Measurements from ENCODE around the gene TMEM247.

The TMEM247 gene

DNA sequence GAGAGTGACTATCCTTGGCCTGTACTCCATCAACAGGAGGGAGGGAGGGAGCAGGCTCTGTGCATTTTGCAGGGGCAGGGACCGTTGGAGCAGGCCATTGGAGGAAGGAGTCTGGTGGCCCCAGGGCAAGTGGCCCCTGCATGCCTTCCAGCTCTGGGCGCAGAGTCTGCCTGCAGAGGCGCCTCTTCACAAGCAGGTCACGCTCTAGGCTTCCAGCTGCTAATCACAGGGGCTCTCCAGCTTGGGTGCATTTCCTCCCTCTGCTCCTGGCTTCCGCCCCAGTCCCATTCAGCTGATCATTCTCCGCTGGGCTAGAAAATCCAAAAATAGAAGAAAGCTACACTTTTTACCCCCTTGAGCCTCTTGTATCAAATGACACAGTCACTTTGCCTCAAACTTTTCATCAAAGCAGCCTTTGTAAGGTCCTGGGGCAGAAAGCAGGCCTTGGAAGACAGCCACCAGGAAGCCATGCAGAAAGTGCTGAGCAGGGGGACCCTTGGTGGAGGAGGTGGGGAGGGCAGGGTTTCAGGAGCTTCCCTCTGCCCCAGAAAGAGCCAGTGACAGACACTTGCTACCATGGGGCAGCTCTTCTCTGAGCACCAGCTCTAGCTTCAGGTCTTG, 11.3 kb downstream of the TMEM247 start:
- no peak for FAIRE-seq

- FAIRE-seq, result no peak
Observed at GRCh38 chr2:46492301-46492700, 12.9 kb downstream of the TMEM247 start.

DNA sequence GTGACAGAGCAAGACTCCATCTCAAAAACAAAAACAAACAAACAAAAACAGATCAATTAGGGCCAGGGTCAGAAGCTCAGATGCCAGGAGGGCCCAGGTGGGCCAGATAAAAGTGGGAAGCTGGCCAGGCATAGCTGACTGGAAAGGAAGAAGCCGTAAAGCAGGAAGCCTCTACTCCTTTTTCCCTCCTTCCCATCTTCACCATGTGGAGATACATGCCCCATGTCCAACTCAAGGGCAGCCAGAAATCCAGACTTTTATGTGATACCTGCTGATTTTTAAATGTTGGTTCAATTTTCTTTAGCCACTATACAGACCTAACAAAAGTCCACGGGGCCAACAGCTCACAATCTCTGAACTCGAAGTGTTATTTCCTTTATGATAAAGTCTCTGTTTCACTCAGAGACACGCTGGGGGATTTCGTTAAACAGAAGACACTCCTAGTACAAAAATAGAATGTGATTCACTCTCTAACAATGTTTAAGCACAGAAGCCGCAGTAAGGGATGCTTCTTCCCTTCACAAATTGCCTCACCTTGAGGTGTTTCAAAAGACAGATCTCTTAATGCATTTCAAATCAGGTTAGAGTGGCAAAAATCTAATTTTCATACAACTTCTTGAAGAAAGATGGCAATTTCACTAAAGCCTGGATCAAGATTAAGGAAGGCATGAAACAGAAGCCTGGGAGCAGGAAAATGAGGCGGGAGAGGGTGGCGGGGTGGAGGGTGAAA, 14.0 kb downstream of the TMEM247 start:
- FAIRE-seq, result no peak

GRCh38 chr2:46493971-46494250, 14.5 kb downstream of the TMEM247 start:
- FAIRE-seq, result no peak

- FAIRE-seq, result no peak
Observed at GRCh38 chr2:46494596-46494995, 15.2 kb downstream of the TMEM247 start.

DNA sequence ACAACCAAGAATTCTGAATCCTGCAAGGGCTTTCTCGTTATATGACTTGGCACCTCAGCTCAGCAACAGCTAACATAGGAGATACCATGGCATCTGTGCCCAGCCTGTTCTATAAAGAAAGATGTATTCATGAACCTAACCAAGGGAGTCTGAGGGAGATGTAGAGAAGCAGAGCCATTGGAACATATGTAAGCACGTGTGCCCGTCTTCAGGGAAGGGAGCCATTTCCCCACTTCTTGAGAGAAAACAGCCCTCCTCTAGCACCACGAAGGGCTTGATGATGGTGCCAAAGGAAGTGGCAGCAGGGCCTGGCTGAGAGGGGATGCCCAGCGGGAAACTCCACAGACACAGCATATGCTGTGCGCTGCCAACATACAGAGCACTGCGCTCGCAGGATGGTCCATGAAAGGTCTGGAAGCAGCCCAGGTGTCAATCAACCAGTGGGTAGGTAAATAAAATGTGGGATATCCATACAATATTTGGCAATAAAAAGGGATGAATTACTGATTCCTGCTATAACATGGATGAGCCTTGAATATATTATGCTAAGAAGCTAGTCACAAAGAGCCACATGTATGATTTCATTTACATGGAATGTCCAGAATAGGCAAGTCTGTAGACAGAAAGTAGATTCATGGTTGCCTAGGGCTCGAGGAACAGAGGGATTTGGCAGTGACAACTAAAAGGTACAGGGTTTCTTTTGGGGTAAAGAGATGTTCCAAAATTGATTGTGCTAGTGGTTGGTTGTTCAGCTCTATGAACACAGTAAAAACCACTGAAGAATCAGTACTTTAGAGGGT, 16.1 kb downstream of the TMEM247 start:
- no peak for FAIRE-seq

DNA sequence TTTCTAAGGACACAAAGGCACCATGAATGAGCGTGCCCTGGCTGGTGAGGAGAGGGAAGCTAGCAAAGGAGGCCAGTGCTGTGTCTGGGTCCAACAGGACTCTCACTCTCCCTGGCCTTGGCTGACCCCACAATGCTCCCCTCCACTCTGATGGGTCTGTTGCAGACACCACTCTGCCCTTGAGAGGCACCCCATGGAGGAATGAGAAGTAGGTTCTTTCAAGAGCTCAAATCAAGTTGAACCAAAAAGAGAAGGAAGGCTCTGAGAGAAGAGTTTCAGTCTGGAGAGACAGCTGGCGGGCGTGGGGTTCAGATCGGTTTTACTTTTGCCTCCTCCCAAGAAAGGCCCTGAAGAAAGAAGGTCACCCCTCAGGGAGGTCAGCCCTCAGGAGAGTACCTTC, 18.4 kb downstream of the TMEM247 start:
- FAIRE-seq, result no peak

GRCh38 chr2:46498681-46499080, 19.3 kb downstream of the TMEM247 start:
- no peak for FAIRE-seq

- FAIRE-seq, result no peak
Observed at GRCh38 chr2:46499392-46499785, 20.0 kb downstream of the TMEM247 start.

- no peak for FAIRE-seq
Observed at GRCh38 chr2:46500801-46501200, 21.4 kb downstream of the TMEM247 start.

DNA sequence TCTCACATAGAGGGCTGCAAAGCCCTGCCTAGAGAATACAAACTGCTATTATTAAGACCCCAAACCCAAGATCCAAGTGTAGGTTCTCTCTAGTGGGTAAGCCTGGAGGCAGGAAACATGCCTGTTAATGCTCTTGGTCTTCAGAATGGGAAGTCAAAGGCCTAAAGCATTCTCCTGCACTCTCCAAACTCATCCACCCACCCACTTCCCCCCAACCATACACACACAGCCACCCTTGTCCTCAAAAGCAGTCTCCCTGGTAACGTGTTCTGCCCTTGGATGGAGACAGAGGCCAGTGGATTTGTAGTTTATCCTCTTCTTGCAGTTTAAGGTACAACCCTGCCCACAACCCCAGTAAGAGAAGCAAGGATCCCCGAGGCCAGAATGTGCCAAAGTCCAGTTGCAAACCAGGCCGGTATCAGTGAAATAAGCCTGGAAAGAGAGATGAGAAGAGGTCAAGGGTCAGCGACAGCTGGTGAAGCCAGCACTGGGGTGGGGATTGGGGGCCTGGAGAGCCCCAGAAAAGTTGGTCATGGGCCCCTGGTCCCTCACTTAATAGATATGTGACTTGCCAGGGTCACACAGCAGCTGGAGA, 23.0 kb downstream of the TMEM247 start:
- no peak for FAIRE-seq

- no peak for FAIRE-seq
Observed at GRCh38 chr2:46503686-46504085, 24.3 kb downstream of the TMEM247 start.

GRCh38 chr2:46504221-46504620, 24.9 kb downstream of the TMEM247 start:
- no peak for FAIRE-seq

DNA sequence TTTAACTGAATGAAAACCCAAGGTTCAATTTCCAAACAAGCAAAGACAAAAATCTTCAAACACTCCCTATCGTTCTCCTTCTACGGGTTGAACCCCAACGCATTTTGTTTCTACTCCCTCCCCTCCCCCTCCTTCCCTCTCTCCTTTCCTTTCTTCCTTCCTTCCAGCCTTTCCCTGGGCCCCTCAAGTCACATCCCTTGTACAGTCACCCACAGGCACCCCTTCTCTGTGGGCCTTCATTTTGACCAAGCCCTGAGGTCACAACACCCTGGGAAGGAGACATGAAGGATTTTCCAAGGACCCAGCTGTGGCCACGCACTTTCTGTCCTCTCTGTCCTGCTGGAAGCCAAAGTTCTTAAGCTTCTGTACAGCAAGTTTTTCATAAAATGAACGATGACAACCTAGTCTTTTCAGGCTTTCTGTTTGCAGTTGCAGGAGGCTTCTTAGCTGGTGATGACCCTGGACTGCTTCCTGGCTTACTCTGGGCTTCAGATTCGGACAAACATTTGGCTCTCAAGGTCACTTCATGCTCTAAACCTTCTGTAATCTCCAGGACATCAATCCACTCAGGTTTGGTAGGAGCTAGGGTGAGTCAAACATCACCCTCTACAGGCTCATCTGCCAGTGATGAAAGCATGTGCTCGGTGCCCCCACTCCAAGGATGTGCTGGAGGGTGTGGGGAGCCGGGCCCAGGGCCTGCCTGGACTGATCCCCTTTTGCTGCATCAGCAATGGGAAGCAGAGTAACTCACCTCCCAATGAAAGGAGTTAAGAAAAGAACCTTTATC, 25.5 kb downstream of the TMEM247 start:
- no peak for FAIRE-seq

- no peak for FAIRE-seq
Observed at GRCh38 chr2:46505472-46505783, 26.1 kb downstream of the TMEM247 start.

DNA sequence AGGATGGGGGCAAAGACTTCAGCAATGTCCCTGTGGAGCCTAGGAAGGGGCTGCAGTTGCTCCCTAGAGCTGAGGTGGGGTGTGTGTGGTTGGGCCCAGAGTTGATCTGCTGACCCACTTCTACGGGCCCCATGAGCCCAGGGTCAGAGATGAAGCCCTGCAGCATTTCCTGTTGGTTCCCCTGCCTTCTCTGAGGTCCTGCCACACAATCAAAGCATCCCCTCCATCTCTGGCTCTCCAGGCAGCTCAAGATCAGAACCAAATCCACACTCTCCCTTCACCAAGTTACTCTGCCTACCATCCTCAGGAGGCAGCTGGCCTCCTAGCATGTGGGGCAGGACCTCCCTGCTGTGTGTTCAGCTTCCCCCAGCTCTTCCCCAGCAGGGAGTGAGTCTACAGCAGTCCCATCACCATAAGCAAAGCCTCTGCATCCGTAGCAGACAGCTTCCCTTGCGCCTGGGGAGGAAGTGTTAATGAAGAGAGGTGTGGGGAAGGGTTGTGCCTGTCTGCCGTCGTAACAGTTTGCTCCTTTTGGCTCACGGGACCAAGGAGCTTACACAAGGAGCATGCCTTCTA, 26.9 kb downstream of the TMEM247 start:
- FAIRE-seq, result no peak

DNA sequence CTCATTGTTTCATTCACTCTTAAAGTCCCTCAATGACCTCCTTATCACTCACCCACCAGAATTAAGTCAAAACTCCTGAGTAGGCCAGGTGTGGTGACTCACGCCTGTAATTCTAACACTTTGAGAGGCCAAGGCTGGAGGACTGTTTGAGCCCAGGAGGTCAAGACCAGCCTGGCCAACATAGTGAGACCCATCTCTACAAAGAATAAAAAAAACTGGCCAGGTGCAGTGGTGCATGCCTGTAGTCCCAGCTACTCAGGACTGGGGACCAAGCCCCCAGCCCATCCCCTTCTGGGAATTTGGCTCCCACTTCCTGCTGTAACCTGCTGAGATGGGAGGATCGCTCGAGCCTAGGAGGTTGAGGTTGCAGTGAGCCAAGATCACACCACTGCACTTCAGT, 28.9 kb downstream of the TMEM247 start:
- no peak for FAIRE-seq

DNA sequence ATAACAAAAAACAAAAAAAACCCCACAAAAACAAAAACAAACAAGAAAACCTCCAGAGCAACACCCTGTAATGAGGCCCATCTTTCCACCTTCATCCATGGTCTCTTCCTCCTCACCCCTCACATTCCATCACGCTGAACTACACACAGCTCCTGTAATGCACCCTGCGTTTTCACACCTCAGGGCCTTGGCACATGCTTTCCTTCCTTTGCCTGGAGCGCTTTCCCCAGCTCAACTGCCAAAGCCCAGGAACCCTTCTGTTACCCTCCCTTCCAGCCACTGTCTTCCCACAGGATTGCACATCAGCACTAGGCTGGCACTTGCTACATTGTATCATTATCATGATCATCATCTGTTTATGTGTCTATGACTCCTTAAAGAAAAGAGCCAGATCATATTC, 29.4 kb downstream of the TMEM247 start:
- no peak for FAIRE-seq

- FAIRE-seq, result no peak
Observed at GRCh38 chr2:46509804-46510203, 30.4 kb downstream of the TMEM247 start.

DNA sequence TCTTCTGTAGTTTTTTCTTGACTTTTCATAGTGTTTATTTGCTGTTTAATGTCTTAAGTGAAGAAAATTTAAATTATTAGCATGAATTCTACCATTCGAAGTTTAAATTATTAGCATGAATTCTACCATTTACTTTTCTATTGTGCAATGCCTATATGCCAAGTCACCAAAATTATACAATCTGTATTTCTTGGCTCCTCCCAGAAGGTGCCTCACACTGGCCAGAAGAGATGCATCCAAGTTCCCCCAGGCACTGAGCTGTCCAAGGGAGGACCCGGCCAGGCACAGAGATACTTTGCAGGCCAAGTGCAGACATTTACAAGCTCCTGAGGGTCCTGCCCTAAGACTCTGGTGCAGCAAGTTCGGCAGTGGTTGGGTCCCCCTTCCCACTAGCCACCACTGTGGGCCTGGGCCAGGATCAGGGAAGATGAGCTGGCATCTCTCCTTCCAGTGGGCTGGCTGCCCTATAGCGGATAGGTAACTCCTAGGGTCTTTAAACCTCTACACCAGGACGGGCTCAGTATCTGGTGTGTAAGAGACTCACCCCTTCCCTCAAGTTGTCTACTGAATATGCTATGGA, 31.3 kb downstream of the TMEM247 start:
- FAIRE-seq, result no peak

GRCh38 chr2:46512185-46512584, 32.8 kb downstream of the TMEM247 start:
- FAIRE-seq, result no peak

DNA sequence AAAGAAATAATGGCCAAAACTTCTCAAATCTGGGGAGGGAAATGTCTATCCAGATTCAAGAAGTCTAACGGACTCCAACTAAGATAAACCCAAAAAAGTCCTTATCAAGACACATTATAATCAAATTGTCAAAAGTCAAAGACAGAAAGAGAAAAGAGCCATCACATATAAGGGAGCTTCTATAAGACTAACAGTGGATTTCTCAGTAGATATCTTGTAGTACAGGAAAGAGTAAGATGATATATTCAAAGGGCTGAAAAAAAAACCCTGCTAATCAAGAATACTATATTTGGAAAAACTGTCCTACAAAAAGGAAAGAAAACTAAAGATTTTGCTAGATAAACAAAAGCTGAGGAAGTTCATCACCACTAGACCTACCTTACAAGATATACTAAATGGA, 35.4 kb downstream of the TMEM247 start:
- no peak for FAIRE-seq

DNA sequence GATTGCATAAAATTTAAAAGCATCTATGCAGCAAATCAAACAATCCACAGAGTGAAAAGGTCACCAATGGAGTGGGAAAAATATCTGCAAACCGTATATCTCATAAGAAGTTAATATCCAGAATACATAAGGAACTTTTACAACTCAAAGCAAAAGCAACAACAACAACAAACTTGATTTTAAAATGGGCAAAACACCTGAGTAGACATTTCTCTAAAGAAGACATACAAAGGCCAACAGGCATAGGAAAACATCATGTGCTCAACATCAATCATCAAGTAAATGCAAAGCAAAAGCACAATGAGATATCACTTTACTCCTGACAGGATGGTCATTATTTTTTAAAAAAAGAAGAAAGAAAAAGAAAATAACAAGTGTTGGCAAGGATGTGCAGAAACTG, 38.1 kb downstream of the TMEM247 start:
- FAIRE-seq, result no peak

All from A204.1 (cell line).